AG04450 (cell line): ENCODE measurements around the gene CALM3. TPM values are rescaled to one million over a fixed set of nuclear protein-coding genes. Genes with fewer than 3 reads are reported as not detected.

Source experiments
- CTCF ChIA-PET: fragments of 300-600, 350-600 bp; formaldehyde crosslinking; extraction: SDS; loops from one replicate; lab custom pipeline; 2022; ENCODE audit warnings: antibody characterized with exemption, inconsistent platforms; lab: Charles Lee
- POLR2A ChIA-PET: fragments of 350-600 bp; formaldehyde crosslinking; extraction: SDS; loops from one replicate; lab custom pipeline; 2021; ENCODE audit warnings: antibody characterized with exemption, inconsistent platforms; lab: Yijun Ruan, JAX
- DNase-seq: peaks from one replicate; pipeline ENCODE4 v3.0.0-alpha.2; 2011; ENCODE audit warnings: low read depth, low spot score
- H3K27ac ChIP-seq: one replicate; pipeline ENCODE4 v1.5.1; 2012; ENCODE audit warnings: low read depth, low read length, control low read depth
- H3K27me3 ChIP-seq: one replicate; pipeline ENCODE4 v1.6.0; 2012; ENCODE audit warnings: low read length; ENCODE audit not compliant: control insufficient read depth, insufficient read depth
- H3K4me3 ChIP-seq: 2 replicates; pipeline ENCODE4 v1.5.1; 2011; ENCODE audit warnings: mild to moderate bottlenecking, low read depth, low read length, control low read depth
- H3K9me3 ChIP-seq: 2 replicates; pipeline ENCODE4 v1.5.1; 2012; ENCODE audit warnings: low read length; ENCODE audit not compliant: control insufficient read depth, insufficient read depth
- polyA plus RNA-seq: library from polyadenylated mRNA; depleted of rRNA; stranded (reverse); fragments of >200 nt; gene quantifications from 2 replicates; pipeline ENCODE4 v1.2.3, GENCODE V29; 2011
- TF ChIP-seq, protein P1 (sequence below): IDR thresholded peaks from 2 replicates; pipeline ENCODE4 v1.5.1; 2011; ENCODE audit warnings: low read depth, low read length, control low read depth, inconsistent platforms

The CALM3 gene
- polyA plus RNA-seq, 1 experiment = 744 TPM

GRCh38 chr19:46644720-46645119 is 43.6 kb downstream of the CALM3 start:
- H3K27me3 ChIP-seq = peaks cover 3% of the 10 kb centered on the region
- H3K4me3 ChIP-seq = no peak overlapping the region
- peaks cover 17% of the 10 kb centered on the region for H3K9me3 ChIP-seq
- no peak for DNase-seq
- CTCF ChIA-PET = no interaction called here
- no peak overlapping the region for H3K27ac ChIP-seq
- POLR2A ChIA-PET = no interaction called here
- TF ChIP-seq, protein P1, sequence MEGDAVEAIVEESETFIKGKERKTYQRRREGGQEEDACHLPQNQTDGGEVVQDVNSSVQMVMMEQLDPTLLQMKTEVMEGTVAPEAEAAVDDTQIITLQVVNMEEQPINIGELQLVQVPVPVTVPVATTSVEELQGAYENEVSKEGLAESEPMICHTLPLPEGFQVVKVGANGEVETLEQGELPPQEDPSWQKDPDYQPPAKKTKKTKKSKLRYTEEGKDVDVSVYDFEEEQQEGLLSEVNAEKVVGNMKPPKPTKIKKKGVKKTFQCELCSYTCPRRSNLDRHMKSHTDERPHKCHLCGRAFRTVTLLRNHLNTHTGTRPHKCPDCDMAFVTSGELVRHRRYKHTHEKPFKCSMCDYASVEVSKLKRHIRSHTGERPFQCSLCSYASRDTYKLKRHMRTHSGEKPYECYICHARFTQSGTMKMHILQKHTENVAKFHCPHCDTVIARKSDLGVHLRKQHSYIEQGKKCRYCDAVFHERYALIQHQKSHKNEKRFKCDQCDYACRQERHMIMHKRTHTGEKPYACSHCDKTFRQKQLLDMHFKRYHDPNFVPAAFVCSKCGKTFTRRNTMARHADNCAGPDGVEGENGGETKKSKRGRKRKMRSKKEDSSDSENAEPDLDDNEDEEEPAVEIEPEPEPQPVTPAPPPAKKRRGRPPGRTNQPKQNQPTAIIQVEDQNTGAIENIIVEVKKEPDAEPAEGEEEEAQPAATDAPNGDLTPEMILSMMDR = no peak

DNA sequence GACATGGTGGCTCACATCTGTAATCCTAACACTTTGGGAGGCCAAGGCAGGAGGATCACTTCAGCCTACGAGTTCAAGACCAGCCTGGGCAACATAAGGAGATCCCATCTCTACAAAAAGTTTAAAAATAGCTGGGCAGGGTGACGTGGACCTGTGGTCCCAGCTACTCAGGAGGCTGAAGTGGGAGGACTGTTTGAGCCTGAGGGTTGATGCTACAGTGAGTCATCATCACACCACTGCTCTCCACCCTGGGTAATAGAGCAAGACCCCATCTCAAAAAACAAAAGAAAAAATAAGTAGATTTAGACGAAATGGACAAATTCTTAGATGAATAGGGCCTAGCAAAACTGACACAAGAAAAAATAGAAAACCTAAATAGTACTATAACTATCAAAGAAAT is 45.3 kb downstream of the CALM3 start:
- POLR2A ChIA-PET = no interaction called here
- no peak for DNase-seq
- Histone ChIP-seq H3K27me3 (peaks cover 3% of the 10 kb centered on the region), H3K27ac (no peak overlapping the region), H3K9me3 (peaks cover 17% of the 10 kb centered on the region), H3K4me3 (no peak overlapping the region)
- CTCF ChIA-PET = interaction anchor here (0.6 kb wide), 1 partner anchor 104 kb away, joined by 3 read pairs; no protein-coding TSS in a partner anchor
- TF ChIP-seq, protein P1 = no peak

DNA sequence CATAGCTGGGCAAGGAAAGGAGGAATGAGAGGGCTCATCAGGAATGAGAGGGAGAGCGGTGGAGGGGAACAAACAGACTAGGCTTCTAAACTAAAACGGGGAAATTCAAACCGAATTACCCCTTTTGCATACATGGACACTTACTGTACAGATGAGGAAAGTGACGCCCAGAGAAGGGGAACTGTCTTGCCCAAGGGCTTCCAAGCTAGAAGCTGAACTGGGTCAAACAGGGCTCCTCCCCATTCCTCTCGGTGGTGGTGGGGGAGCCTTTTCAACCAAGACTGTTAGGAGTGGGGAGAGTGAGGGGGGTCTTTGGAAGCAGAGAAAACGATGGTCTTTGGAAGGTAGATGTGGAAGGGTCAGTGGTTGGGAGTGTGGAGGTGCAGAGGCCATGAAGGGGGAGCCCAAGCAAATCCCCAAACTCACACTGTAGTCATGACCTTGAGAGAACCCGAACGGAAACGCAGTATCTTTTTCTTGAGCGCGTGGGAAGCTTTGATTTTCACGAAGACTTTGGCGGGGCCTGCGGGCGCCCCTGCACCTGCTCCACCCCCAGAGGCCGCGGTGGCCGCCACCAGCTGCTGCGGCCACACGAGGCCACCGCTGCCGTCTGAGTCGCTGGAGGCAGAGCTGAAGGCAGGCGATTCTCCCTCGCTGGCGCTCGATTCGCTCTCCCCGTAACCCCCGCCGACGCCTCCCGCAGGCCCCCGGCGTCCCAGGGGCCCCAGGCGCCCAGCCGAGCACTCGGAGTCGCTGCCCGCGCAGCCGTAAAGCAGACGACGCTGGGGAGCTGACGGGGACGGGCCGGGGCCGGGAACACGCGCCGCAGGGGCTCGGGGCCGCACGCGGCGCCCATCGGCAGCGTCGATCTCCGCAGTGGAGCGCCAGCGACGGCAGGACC is 47.2 kb downstream of the CALM3 start:
- ChIA-PET POLR2A (no interaction called here), CTCF (interaction anchor here (0.6 kb wide), 1 partner anchor 112 kb away, joined by 3 read pairs; no protein-coding TSS in a partner anchor)
- Histone ChIP-seq H3K4me3 (no peak overlapping the region), H3K27ac (no peak overlapping the region), H3K27me3 (peaks cover 3% of the 10 kb centered on the region), H3K9me3 (peaks cover 17% of the 10 kb centered on the region)
- TF ChIP-seq, protein P1 = no peak
- DNase-seq = no peak

- peaks cover 17% of the 10 kb centered on the region for H3K9me3 ChIP-seq
- POLR2A ChIA-PET = no interaction called here
- DNase-seq = no peak
- H3K27me3 ChIP-seq = peaks cover 3% of the 10 kb centered on the region
- H3K27ac ChIP-seq = no peak overlapping the region
- CTCF ChIA-PET = no interaction called here
- TF ChIP-seq, protein P1 = no peak
- no peak overlapping the region for H3K4me3 ChIP-seq
These were observed 48.1 kb downstream of the CALM3 start for GRCh38 chr19:46648961-46649960.
